ENCODE measurements around the gene CCDC184.
"Not testable (repeated sequence)": the region's sequence is repeated elsewhere in the genome, so short reads cannot be mapped to it uniquely, and the experiment has no call there.

Gene CCDC184

DNA sequence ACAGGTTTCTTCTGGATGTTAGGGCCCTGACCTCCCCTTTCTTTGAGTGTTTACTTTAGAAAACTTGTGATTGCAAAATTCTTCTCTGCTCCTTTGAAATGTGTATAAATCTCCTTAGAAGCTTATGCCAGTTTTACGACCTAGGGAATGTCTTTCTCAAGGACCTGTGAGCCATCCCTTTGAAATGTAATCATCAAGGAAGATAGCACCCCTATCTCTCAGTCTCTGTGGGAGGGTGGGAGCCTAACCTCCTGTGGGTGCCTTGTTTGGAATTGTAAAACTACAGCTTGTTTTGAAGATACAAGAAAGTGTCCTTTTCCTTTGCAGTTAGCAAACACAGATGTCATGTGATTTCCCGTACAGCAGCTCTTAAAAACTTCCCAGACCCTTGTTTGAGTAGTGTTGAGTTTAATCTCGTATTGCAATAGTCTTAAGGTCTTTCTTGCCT lies 16.4 kb downstream of the CCDC184 start:
- Histone ChIP-seq H3K4me1 (ENCODE audit: control insufficient read depth in 5 of 5, insufficient read depth in 5 of 5, low read length in 5 of 5) (peaks cover 0 to 34% (median 18%) of the 10 kb centered on the region in 5 donors), H3K27ac (ENCODE audit: low read depth, low read length) (peak overlapping the region; percentile 99), H3K9ac (ENCODE audit: low read length in 5 of 5) (peak overlapping the region in 2 of 5 donors; percentile 43 to 97), H3K9me3 (ENCODE audit: control insufficient read depth in 5 of 5, low read length in 5 of 5) (peaks cover 0 to 8% (median 5%) of the 10 kb centered on the region in 5 donors), H3K4me3 (ENCODE audit: low read depth in 1 of 5, low read length in 5 of 5) (no peak overlapping the region), H3K27me3 (ENCODE audit: control insufficient read depth in 5 of 5, insufficient read depth in 4 of 5, low read length in 5 of 5) (no peaks in the 10 kb centered on the region), H3K36me3 (ENCODE audit: control insufficient read depth in 5 of 5, insufficient read depth in 5 of 5, low read length in 5 of 5) (peaks cover 0 to 5% (median 0%) of the 10 kb centered on the region in 5 donors)

DNA sequence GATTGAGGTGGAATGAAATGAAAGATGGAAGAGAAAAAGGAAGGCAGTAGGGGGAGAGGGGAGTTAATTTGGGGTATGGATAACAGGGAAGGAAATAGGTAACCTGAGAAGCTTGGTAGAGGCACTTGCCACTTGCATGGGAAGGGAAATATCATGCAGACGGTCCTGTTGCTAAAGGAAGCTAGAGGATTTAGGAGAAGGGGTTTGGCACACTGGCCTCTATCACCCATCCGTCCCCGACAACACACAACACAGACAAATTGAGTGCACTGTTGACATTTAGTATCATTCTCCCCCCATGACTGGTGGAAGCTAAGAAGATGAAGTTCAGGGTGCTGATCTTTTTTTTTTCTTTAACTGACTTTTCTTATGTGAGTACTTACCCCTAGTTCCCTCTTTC lies 17.6 kb downstream of the CCDC184 start:
- H3K27ac ChIP-seq (ENCODE audit: low read depth, low read length), result no peak overlapping the region

DNA sequence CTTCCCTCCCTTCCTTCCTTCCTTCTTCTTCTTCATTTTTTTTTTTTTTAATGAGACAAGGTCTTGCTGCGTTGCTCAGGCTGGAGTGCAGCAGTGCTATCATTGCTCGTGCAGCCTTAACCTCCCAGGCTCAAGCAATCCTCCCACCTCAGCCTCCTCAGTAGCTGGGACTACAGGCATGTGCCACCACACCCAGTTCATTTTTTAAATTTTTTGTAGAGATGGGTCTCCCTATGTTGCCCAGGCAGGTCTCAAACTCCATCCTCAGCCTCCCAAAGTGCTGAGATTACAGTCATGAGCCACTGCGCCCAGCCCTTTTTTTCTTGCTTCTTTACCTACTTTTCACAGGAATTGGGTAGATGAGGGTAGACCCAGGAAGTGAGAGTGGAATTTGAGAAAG lies 18.1 kb downstream of the CCDC184 start:
- Histone ChIP-seq H3K4me3 (ENCODE audit: low read depth in 1 of 5, low read length in 5 of 5) (no peak overlapping the region), H3K36me3 (ENCODE audit: control insufficient read depth in 5 of 5, insufficient read depth in 5 of 5, low read length in 5 of 5) (peaks cover 0 to 9% (median 0%) of the 10 kb centered on the region in 5 donors), H3K9me3 (ENCODE audit: control insufficient read depth in 5 of 5, low read length in 5 of 5) (peaks cover 0 to 15% (median 10%) of the 10 kb centered on the region in 5 donors), H3K27me3 (ENCODE audit: control insufficient read depth in 5 of 5, insufficient read depth in 4 of 5, low read length in 5 of 5) (no peaks in the 10 kb centered on the region), H3K27ac (ENCODE audit: low read depth, low read length) (no peak overlapping the region), H3K4me1 (ENCODE audit: control insufficient read depth in 5 of 5, insufficient read depth in 5 of 5, low read length in 5 of 5) (peaks cover 0 to 34% (median 18%) of the 10 kb centered on the region in 5 donors), H3K9ac (ENCODE audit: low read length in 5 of 5) (no peak overlapping the region)

More for the DNA sequence above, 17.6 kb downstream of the CCDC184 start:
- peaks cover 0 to 9% (median 0%) of the 10 kb centered on the region in 5 donors for H3K36me3 ChIP-seq (ENCODE audit: control insufficient read depth in 5 of 5, insufficient read depth in 5 of 5, low read length in 5 of 5)
- H3K9ac ChIP-seq (ENCODE audit: low read length in 5 of 5), result no peak overlapping the region
- H3K27me3 ChIP-seq (ENCODE audit: control insufficient read depth in 5 of 5, insufficient read depth in 4 of 5, low read length in 5 of 5), result no peaks in the 10 kb centered on the region
- H3K9me3 ChIP-seq (ENCODE audit: control insufficient read depth in 5 of 5, low read length in 5 of 5), result peaks cover 0 to 14% (median 10%) of the 10 kb centered on the region in 5 donors
- H3K4me3 ChIP-seq (ENCODE audit: low read depth in 1 of 5, low read length in 5 of 5), result no peak overlapping the region
- H3K4me1 ChIP-seq (ENCODE audit: control insufficient read depth in 5 of 5, insufficient read depth in 5 of 5, low read length in 5 of 5), result peaks cover 0 to 34% (median 18%) of the 10 kb centered on the region in 5 donors

DNA sequence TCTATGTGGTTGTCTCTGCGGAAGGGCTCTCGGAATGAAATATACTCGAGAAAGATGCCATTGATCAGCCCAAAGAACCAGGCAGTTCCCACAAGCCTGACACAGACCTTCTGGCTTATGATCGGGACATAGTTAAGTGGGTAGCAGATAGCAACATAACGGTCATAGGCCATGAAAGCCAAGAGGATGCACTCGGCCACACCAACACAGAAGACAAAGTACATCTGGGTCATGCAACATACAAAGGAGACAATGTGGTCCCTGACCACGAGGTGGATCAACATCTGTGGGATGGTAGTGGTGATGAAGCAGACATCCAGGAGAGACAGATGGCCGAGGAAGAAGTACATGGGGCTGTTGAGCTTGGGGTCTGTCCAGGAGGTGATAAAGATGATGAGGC lies 19.3 kb downstream of the CCDC184 start:
- Histone ChIP-seq H3K9ac (ENCODE audit: low read length in 5 of 5) (no peak overlapping the region), H3K9me3 (ENCODE audit: control insufficient read depth in 5 of 5, low read length in 5 of 5) (peaks cover 0 to 20% (median 14%) of the 10 kb centered on the region in 5 donors), H3K27me3 (ENCODE audit: control insufficient read depth in 5 of 5, insufficient read depth in 4 of 5, low read length in 5 of 5) (no peaks in the 10 kb centered on the region), H3K36me3 (ENCODE audit: control insufficient read depth in 5 of 5, insufficient read depth in 5 of 5, low read length in 5 of 5) (peaks cover 0 to 9% (median 0%) of the 10 kb centered on the region in 5 donors), H3K27ac (ENCODE audit: low read depth, low read length) (no peak overlapping the region), H3K4me1 (ENCODE audit: control insufficient read depth in 5 of 5, insufficient read depth in 5 of 5, low read length in 5 of 5) (peaks cover 0 to 26% (median 18%) of the 10 kb centered on the region in 5 donors), H3K4me3 (ENCODE audit: low read depth in 1 of 5, low read length in 5 of 5) (no peak overlapping the region)

DNA sequence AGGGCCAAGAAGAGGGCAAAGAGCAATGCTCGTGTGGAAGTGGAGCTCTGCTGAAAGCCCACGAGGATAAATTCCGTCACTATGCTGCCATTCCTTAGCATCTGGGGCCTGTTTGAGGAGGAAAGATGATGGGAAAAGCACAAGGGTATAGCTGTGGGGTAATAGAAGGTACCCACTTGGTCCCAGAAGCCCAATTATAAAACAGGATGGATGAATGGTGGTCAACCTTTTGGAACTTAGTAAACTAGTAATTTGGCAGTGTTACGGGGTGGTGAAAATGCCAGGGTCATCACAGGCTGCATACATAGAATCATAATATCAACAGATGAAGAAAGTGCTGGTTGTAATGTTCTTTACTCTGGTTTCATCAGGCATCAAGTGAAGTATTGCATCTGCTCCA lies 19.7 kb downstream of the CCDC184 start, which contains the start of gene OR10AD1:
Gene OR10AD1, minus strand, starts transcription at position 101 of the 400 bp plus-strand sequence. Its CDS starts 0 bp downstream, at position 101.
- Histone ChIP-seq H3K9me3 (ENCODE audit: control insufficient read depth in 5 of 5, low read length in 5 of 5) (peaks cover 0 to 20% (median 14%) of the 10 kb centered on the region in 5 donors), H3K27ac (ENCODE audit: low read depth, low read length) (no peak within 1 kb of the TSS), H3K9ac (ENCODE audit: low read length in 5 of 5) (no peak within 1 kb of the TSS)

DNA sequence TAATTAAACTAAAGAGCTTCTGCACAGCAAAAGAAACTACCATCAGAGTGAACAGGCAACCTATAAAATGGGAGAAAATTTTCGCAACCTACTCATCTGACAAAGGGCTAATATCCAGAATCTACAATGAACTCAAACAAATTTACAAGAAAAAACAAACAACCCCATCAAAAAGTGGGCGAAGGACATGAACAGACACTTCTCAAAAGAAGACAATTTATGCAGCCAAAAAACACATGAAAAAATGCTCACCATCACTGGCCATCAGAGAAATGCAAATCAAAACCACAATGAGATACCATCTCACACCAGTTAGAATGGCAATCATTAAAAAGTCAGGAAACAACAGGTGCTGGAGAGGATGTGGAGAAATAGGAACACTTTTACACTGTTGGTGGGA lies 26.1 kb downstream of the CCDC184 start:
- H3K27me3 ChIP-seq (ENCODE audit: control insufficient read depth in 5 of 5, insufficient read depth in 4 of 5, low read length in 5 of 5); H3K4me3 ChIP-seq (ENCODE audit: low read depth in 1 of 5, low read length in 5 of 5); H3K9ac ChIP-seq (ENCODE audit: low read length in 5 of 5); H3K36me3 ChIP-seq (ENCODE audit: control insufficient read depth in 5 of 5, insufficient read depth in 5 of 5, low read length in 5 of 5); H3K27ac ChIP-seq (ENCODE audit: low read depth, low read length); H3K4me1 ChIP-seq (ENCODE audit: control insufficient read depth in 5 of 5, insufficient read depth in 5 of 5, low read length in 5 of 5): not testable (repeated sequence)
- peaks cover 0 to 17% (median 11%) of the 10 kb centered on the region in 5 donors for H3K9me3 ChIP-seq (ENCODE audit: control insufficient read depth in 5 of 5, low read length in 5 of 5)

More for the DNA sequence above, 19.7 kb downstream of the CCDC184 start, which contains the start of gene OR10AD1:
- Histone ChIP-seq H3K4me3 (ENCODE audit: low read depth in 1 of 5, low read length in 5 of 5) (no peak within 1 kb of the TSS), H3K36me3 (ENCODE audit: control insufficient read depth in 5 of 5, insufficient read depth in 5 of 5, low read length in 5 of 5) (peaks cover 0 to 9% (median 0%) of the 10 kb centered on the region in 5 donors), H3K4me1 (ENCODE audit: control insufficient read depth in 5 of 5, insufficient read depth in 5 of 5, low read length in 5 of 5) (peaks cover 0 to 24% (median 18%) of the 10 kb centered on the region in 5 donors), H3K27me3 (ENCODE audit: control insufficient read depth in 5 of 5, insufficient read depth in 4 of 5, low read length in 5 of 5) (no peaks in the 10 kb centered on the region)

DNA sequence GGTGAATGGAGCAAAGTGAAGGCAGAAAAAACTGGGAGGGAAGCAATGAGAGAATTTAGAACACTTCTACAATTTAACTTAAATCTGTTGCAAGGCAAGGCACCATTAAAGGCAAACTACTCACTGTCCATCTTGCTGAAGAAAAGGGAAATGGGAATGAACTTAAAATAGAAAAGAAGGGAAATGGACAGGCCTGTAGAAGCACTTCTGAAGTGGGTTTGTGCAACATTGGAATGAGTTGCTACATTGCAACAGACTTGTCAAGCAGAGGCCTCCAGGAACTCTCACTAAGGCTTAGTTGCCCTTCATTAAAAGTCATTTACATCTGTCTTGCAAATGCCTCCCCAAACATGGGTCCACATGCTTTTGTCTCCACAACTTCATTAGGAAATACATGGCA lies 33.3 kb downstream of the CCDC184 start:
- Histone ChIP-seq H3K27me3 (ENCODE audit: control insufficient read depth in 5 of 5, insufficient read depth in 4 of 5, low read length in 5 of 5) (peaks cover 0 to 5% (median 0%) of the 10 kb centered on the region in 5 donors), H3K4me3 (ENCODE audit: low read depth in 1 of 5, low read length in 5 of 5) (no peak overlapping the region), H3K9me3 (ENCODE audit: control insufficient read depth in 5 of 5, low read length in 5 of 5) (no peaks in the 10 kb centered on the region), H3K36me3 (ENCODE audit: control insufficient read depth in 5 of 5, insufficient read depth in 5 of 5, low read length in 5 of 5) (no peaks in the 10 kb centered on the region), H3K27ac (ENCODE audit: low read depth, low read length) (no peak overlapping the region), H3K4me1 (ENCODE audit: control insufficient read depth in 5 of 5, insufficient read depth in 5 of 5, low read length in 5 of 5) (peaks cover 0 to 5% (median 0%) of the 10 kb centered on the region in 5 donors), H3K9ac (ENCODE audit: low read length in 5 of 5) (no peak overlapping the region)

DNA sequence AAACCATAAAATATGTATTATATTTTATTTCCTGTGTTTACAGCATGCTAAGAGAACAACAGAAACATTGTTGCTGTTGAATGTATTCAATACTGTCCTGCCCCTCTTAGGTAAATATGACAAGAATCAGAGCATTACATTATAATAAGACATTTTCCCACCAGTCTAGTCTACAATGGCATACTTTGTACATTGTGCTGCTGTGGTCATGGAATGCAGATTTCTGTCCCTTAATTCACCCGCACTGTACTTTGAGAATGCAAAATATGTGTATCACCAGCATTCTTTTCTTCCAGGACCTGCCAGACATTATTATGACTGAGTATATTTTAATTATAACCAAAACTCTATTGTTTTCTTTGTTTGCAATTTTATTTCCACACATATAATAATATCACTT lies 36.2 kb downstream of the CCDC184 start:
- Histone ChIP-seq H3K9me3 (ENCODE audit: control insufficient read depth in 5 of 5, low read length in 5 of 5) (no peaks in the 10 kb centered on the region), H3K4me3 (ENCODE audit: low read depth in 1 of 5, low read length in 5 of 5) (no peak overlapping the region), H3K27ac (ENCODE audit: low read depth, low read length) (no peak overlapping the region), H3K4me1 (ENCODE audit: control insufficient read depth in 5 of 5, insufficient read depth in 5 of 5, low read length in 5 of 5) (peaks cover 0 to 2% (median 0%) of the 10 kb centered on the region in 5 donors), H3K9ac (ENCODE audit: low read length in 5 of 5) (no peak overlapping the region), H3K27me3 (ENCODE audit: control insufficient read depth in 5 of 5, insufficient read depth in 4 of 5, low read length in 5 of 5) (peaks cover 0 to 2% (median 0%) of the 10 kb centered on the region in 5 donors), H3K36me3 (ENCODE audit: control insufficient read depth in 5 of 5, insufficient read depth in 5 of 5, low read length in 5 of 5) (no peaks in the 10 kb centered on the region)

DNA sequence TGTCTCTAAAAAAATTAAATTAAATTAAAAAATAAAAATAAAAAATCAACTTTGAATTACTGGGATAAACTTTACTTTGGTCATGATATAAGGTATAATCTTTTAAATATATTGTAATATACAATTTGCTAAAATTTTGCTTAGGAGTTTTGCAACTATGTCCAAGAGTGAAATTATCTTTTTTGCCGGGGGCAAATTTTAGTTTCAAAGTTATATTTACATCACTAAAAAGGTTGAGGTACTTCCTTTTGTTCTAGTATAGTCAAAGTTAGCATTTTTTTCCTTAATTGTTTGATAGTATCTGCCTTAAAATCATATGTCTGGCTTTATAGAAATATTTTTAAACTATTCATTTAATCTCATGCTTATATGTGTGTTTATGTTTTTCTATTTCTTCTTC lies 37.3 kb downstream of the CCDC184 start:
- Histone ChIP-seq H3K9me3 (ENCODE audit: control insufficient read depth in 5 of 5, low read length in 5 of 5) (no peaks in the 10 kb centered on the region), H3K27me3 (ENCODE audit: control insufficient read depth in 5 of 5, insufficient read depth in 4 of 5, low read length in 5 of 5) (peaks cover 0 to 2% (median 0%) of the 10 kb centered on the region in 5 donors), H3K36me3 (ENCODE audit: control insufficient read depth in 5 of 5, insufficient read depth in 5 of 5, low read length in 5 of 5) (no peaks in the 10 kb centered on the region), H3K4me3 (ENCODE audit: low read depth in 1 of 5, low read length in 5 of 5) (no peak overlapping the region), H3K4me1 (ENCODE audit: control insufficient read depth in 5 of 5, insufficient read depth in 5 of 5, low read length in 5 of 5) (peaks cover 0 to 2% (median 0%) of the 10 kb centered on the region in 5 donors), H3K9ac (ENCODE audit: low read length in 5 of 5) (no peak overlapping the region), H3K27ac (ENCODE audit: low read depth, low read length) (no peak overlapping the region)

DNA sequence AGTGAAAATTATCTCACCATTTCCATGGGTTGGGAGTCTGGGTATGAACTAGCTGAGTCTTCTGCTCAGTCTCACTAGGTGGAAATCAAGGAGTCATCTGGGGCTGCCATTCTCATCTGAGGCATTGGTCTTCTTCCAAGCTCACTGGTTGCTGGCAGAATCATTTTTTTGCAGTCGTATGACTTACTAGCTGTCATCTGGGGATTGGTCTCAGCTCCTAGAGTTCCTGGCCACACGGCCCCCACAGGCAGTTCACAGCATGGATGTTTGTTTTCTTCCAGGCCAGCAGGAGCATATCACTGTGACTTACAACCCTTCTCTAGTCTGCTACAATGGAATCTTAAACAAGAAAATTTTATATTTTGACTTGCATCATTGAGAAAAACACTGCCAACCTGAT lies 38.2 kb downstream of the CCDC184 start:
- Histone ChIP-seq H3K4me3 (ENCODE audit: low read depth in 1 of 5, low read length in 5 of 5) (no peak overlapping the region), H3K9ac (ENCODE audit: low read length in 5 of 5) (no peak overlapping the region), H3K27me3 (ENCODE audit: control insufficient read depth in 5 of 5, insufficient read depth in 4 of 5, low read length in 5 of 5) (peaks cover 0 to 2% (median 0%) of the 10 kb centered on the region in 5 donors), H3K36me3 (ENCODE audit: control insufficient read depth in 5 of 5, insufficient read depth in 5 of 5, low read length in 5 of 5) (no peaks in the 10 kb centered on the region), H3K27ac (ENCODE audit: low read depth, low read length) (no peak overlapping the region), H3K4me1 (ENCODE audit: control insufficient read depth in 5 of 5, insufficient read depth in 5 of 5, low read length in 5 of 5) (no peaks in the 10 kb centered on the region), H3K9me3 (ENCODE audit: control insufficient read depth in 5 of 5, low read length in 5 of 5) (no peaks in the 10 kb centered on the region)
